Astrocyte of the cerebellum (primary cell): ENCODE results near the gene MIA2.
"Not testable (repeated sequence)": the region's sequence is repeated elsewhere in the genome, so short reads cannot be mapped to it uniquely, and the experiment has no call there.

Source experiments
- DNase-seq: peaks from one replicate; pipeline ENCODE4 v3.0.0-alpha.2; 2011; ENCODE audit warnings: low read depth
- H3K4me3 ChIP-seq: 2 replicates; pipeline ENCODE4 v1.5.1; 2011; ENCODE audit warnings: mild to moderate bottlenecking, low read depth, low read length, moderate library complexity
- CTCF ChIP-seq: IDR thresholded peaks from 2 replicates; pipeline ENCODE4 v1.5.1; 2012; ENCODE audit warnings: low read length, low read depth, moderate library complexity, mild to moderate bottlenecking; ENCODE audit errors: missing control alignments
- in situ Hi-C: cut with HindIII; loops from 2 replicates; pipeline ENCODE4 v1.10.0; 2017; ENCODE audit warnings: low sequenced_read_pairs

The MIA2 gene

DNA sequence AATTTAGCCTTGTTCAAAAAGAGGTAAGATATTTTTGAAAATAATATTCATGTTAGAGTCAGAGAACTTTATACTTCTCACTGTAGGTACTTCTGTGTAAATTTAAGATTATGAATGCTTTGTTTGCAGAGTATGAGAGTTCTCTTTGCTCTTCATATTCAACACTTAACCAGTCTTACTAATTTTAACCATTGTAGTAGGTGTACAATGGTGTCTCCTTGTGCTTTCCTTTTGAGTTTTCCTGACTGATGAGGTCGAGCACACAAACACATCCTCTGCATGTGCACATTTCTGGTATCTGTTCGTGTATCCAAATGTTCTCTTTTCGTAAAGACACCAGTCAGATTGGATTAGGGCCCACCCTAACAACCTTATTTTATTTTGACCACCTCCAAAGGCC is 45.8 kb downstream of the MIA2 start:
- DNase-seq, result no peak
- H3K4me3 ChIP-seq, result no peak overlapping the region
- in situ Hi-C loops, result no loop called here
- TF ChIP-seq CTCF, result no peak

- in situ Hi-C loops, DNase-seq, H3K4me3 ChIP-seq: not testable (repeated sequence)
Measured at GRCh38 chr14:39280678-39281077, 47.0 kb downstream of the MIA2 start.

GRCh38 chr14:39289523-39289922 is 55.8 kb downstream of the MIA2 start:
- no peak for DNase-seq
- in situ Hi-C loops, result no loop called here
- TF ChIP-seq CTCF, result no peak
- no peak overlapping the region for H3K4me3 ChIP-seq

DNA sequence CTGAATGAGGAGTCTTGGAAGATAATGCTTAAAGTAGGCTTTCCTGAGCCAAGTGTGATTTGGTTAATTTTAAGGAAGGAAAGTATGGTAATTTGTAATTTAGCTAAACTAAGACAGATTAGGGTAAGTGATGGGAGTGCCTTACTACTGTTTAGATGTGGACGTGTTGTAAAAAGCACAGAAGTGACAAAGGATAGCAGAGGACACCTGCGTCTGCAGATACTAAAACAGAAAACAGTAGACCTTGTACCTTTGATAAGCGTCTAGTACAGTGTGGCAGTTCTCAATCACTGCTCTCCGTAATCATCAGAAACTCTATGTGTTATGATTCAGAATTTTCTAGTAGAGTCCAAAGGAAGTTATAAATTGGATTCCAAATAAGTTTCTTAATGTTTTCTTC is 58.0 kb downstream of the MIA2 start:
- DNase-seq, result no peak
- no peak overlapping the region for H3K4me3 ChIP-seq
- in situ Hi-C loops, result no loop called here
- no peak for TF ChIP-seq CTCF

- in situ Hi-C loops, result no loop called here
- DNase-seq, result no peak
- no peak for TF ChIP-seq CTCF
- H3K4me3 ChIP-seq, result no peak overlapping the region
Measured at GRCh38 chr14:39293629-39294028, 59.9 kb downstream of the MIA2 start.

DNA sequence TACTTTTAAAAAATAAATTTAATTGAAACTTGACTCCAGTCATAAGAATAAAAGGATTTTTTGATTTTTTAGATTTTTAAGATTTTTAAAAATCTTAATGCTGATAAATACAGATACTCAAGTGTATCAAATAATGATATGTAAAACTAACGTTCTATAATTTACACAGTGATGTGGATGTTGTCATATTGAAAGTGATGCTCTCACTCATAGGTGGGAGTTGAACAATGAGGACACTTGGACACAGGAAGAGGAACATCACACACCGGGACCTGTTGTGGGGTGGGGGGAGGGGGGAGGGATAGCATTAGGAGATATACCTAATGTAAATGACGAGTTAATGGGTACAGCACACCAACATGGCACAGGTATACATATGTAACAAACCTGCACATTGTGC is 66.7 kb downstream of the MIA2 start:
- in situ Hi-C loops, H3K4me3 ChIP-seq, DNase-seq: not testable (repeated sequence)

GRCh38 chr14:39302124-39302810 is 68.6 kb downstream of the MIA2 start:
- no peak for DNase-seq
- in situ Hi-C loops, result no loop called here
- no peak for TF ChIP-seq CTCF
- H3K4me3 ChIP-seq, result no peak overlapping the region

DNA sequence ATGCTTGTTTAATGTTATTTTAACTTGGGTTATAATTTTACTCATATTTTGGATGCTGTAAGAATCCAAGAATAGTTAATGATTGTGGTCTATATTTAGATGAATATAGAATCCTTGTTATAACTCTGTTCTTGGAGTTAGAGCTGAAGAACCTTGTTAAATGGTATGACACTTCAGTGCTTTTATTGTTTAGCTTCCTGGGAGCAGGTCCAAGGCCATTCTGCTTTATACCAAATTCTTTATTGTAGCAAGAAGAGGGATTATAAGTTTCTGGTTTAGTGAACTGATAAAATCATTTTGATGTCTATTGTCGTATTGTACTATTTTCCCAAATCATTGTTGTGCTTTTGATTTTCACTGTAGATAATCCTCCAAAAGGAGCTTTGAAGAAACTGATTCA is 69.4 kb downstream of the MIA2 start:
- DNase-seq, result no peak
- in situ Hi-C loops, result no loop called here
- no peak overlapping the region for H3K4me3 ChIP-seq
- no peak for TF ChIP-seq CTCF
